Esophagus squamous epithelium (tissue), 4 donors: ENCODE measurements around the gene SLC7A6.

Experiments
- CTCF ChIP-seq, 6 experiments: fragments of 450-650 bp in 4 of 6; fragments of 200-600 bp in 2 of 6; sonication (generic) in 2 of 6; IDR thresholded peaks; one replicate each; pipeline ENCODE4 v1.5.1; 2016 to 2019; ENCODE audit warnings: antibody characterized with exemption in 6 of 6, mild to moderate bottlenecking in 4 of 6, moderate library complexity in 4 of 6
- POLR2A ChIP-seq, 4 donors: fragments of 450-650 bp; IDR thresholded peaks; one replicate each; pipeline ENCODE4 v1.6.1; 2017; ENCODE audit warnings: antibody characterized with exemption in 4 of 4, mild to moderate bottlenecking in 4 of 4, moderate library complexity in 3 of 4

GRCh38 chr16:68283801-68284598 lies 19.7 kb downstream of the SLC7A6 start:
- TF ChIP-seq CTCF (IDR thresholded peaks at IDR 0.05) (no peak), POLR2A (IDR thresholded peaks at IDR 0.05) (no peak)
